ENCODE measurements around the gene MTG1. TPM values are rescaled to one million over a fixed set of nuclear protein-coding genes. Genes with fewer than 3 reads are reported as not detected.

Gene MTG1
- total RNA-seq, 1 experiment from 2014 or later: 26.9 TPM

DNA sequence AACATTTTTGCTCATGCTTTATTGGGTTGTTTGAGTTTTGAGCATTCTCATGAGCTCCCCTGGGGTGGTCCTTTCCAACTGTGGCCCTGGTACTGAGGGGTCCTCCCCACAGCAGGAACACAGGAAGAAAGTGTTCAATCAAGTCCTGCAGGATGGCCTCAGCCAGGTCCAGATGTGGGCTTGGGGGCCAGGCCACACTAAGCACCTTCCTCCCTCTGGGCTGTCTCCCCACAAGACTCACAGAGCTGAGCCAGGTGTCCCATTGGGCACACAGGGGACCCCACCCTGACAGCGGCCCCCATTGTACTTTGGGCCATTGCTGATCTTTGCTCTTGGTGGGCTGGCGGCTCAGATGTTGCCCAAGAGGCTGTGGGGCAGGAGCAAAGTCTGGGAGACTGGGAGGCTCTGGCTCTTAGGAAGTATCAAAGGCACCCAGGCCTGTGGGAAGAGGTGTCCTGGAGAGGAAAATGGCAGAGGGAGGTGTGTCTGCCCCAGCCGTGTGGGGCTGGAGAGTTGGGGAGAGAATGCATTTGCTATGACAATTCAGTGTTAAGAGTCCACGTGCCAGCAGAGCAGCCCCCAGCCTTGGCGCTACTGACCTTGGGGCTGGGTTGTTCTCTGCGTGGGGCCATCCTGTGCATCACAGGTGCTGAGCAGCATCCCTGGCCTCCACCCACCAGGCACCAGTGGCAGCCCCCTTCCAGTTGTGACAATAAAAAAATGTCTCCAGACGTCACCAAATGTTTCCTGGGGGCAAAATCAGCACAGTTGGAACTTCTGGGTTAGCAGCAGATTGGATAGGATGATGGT lies 77.5 kb downstream of the MTG1 start:
- Histone ChIP-seq H3K4me1 (ENCODE audit: low read length) (peaks cover 6% of the 10 kb centered on the region; the same call in 1 of the 2 replicates), H2AFZ (ENCODE audit: low read length) (no peak overlapping the region), H3K4me3 (ENCODE audit: low read length) (no peak overlapping the region), H3K27me3 (ENCODE audit: low read length) (no peaks in the 10 kb centered on the region), H3K79me2 (ENCODE audit: low read length) (no peaks in the 10 kb centered on the region), H3K9ac (ENCODE audit: low read length) (no peak overlapping the region), H3K4me2 (ENCODE audit: low read depth, low read length, poor library complexity, severe bottlenecking) (no peak overlapping the region), H3K9me2 (replicated peaks; ENCODE audit: insufficient read depth, low read length) (no peaks in the 10 kb centered on the region), H3K9me3 (ENCODE audit: low read length) (no peaks in the 10 kb centered on the region; the same call in 1 of the 2 replicates), H3K27ac (ENCODE audit: low read length) (no peak overlapping the region), H3K36me3 (ENCODE audit: insufficient read depth, low read length) (no peaks in the 10 kb centered on the region), H4K20me1 (ENCODE audit: insufficient read depth, low read depth, low read length) (no peaks in the 10 kb centered on the region)
- no peak for DNase-seq

Small RNA genes within 50 kb of the gene (small RNA-seq; reads per million reads assigned to genes)
- not detected for gene AL360181.4
- not detected for gene BANF1P2
- gene MIR3944: not detected

Other genes with a start within 250 kb of the MTG1 start
- not detected in 2 replicates for gene KNDC1, start 233.9 kb upstream of the MTG1 start, total RNA-seq (2014; rRNA removed; shearing (Covaris generic); ENCODE audit: low replicate concordance)
- gene UTF1, start 163.9 kb upstream of the MTG1 start, total RNA-seq (2014; rRNA removed; shearing (Covaris generic); ENCODE audit: low replicate concordance): not detected in 2 replicates
- gene VENTX, start 156.3 kb upstream of the MTG1 start, total RNA-seq (2014; rRNA removed; shearing (Covaris generic); ENCODE audit: low replicate concordance): not detected in 2 replicates
- 0.71 and 3.8 TPM in 2 replicates for gene ADAM8, start 117.3 kb upstream of the MTG1 start, total RNA-seq (2014; rRNA removed; shearing (Covaris generic); ENCODE audit: low replicate concordance)
- gene TUBGCP2, start 85.3 kb upstream of the MTG1 start, total RNA-seq (2014; rRNA removed; shearing (Covaris generic); ENCODE audit: low replicate concordance): 21.4 and 29.5 TPM in 2 replicates
- 14.0 and 38.6 TPM in 2 replicates for gene ZNF511, start 85.2 kb upstream of the MTG1 start, total RNA-seq (2014; rRNA removed; shearing (Covaris generic); ENCODE audit: low replicate concordance)
- not detected in 2 replicates for gene CALY, start 57.3 kb upstream of the MTG1 start, total RNA-seq (2014; rRNA removed; shearing (Covaris generic); ENCODE audit: low replicate concordance)
- gene PRAP1, start 46.8 kb upstream of the MTG1 start, total RNA-seq (2014; rRNA removed; shearing (Covaris generic); ENCODE audit: low replicate concordance): not detected in 2 replicates
- gene FUOM, start 36.1 kb upstream of the MTG1 start, total RNA-seq (2014; rRNA removed; shearing (Covaris generic); ENCODE audit: low replicate concordance): 0.97 and 1.5 TPM in 2 replicates
- gene ECHS1, start 20.8 kb upstream of the MTG1 start, total RNA-seq (2014; rRNA removed; shearing (Covaris generic); ENCODE audit: low replicate concordance): 37.3 and 71.9 TPM in 2 replicates
- 1.6 TPM in 1 of 2 replicates, not detected in the other for gene PAOX, start 14.9 kb upstream of the MTG1 start, total RNA-seq (2014; rRNA removed; shearing (Covaris generic); ENCODE audit: low replicate concordance)
- gene SPRN, start 30.5 kb downstream of the MTG1 start, total RNA-seq (2014; rRNA removed; shearing (Covaris generic); ENCODE audit: low replicate concordance): not detected in 2 replicates
- 6.9 and 7.0 TPM in 2 replicates for gene SCART1, start 59.8 kb downstream of the MTG1 start, total RNA-seq (2014; rRNA removed; shearing (Covaris generic); ENCODE audit: low replicate concordance)
- gene CYP2E1, start 133.2 kb downstream of the MTG1 start, total RNA-seq (2014; rRNA removed; shearing (Covaris generic); ENCODE audit: low replicate concordance): 0.61 TPM in 1 of 2 replicates, not detected in the other
- gene SYCE1, start 171.4 kb downstream of the MTG1 start, total RNA-seq (2014; rRNA removed; shearing (Covaris generic); ENCODE audit: low replicate concordance): not detected in 2 replicates
- not detected in 2 replicates for gene FRG2B, start 232.6 kb downstream of the MTG1 start, total RNA-seq (2014; rRNA removed; shearing (Covaris generic); ENCODE audit: low replicate concordance)

Measured in Karpas-422 (cell line).